Activated CD8-positive, alpha-beta memory T cell treated with anti-CD3 and anti-CD28 coated beads for 4 hours (primary cell): ENCODE measurements around the gene PARD6G.
A peak's percentile ranks its signal among the peaks of the same experiment; 100 is the strongest.

Experiments used
- DNase-seq, 2 donors: peaks; one replicate each; pipeline ENCODE4 v3.0.0-alpha.2; 2020; ENCODE audit warnings: low read depth in 2 of 2

The PARD6G gene

DNA sequence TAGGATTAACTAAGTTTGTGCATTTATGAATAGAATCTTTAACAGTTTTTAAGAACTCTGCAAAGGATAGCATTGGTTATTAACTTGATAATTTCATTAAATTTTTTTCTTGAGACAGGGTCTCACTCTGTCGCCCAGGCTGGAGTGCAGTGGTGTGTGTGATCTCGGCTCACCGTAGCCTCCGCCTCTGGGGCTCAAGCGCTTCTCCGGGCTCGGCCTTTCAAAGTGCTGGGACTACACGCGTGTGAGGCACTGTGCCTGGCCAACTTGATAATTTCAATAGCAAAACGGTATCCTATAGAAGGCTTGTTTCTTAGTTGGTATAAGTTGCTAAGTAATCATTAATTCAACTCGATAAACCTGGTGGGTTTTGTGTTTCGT is 100.3 kb downstream of the PARD6G start:
- DNase-seq, result no peak

DNA sequence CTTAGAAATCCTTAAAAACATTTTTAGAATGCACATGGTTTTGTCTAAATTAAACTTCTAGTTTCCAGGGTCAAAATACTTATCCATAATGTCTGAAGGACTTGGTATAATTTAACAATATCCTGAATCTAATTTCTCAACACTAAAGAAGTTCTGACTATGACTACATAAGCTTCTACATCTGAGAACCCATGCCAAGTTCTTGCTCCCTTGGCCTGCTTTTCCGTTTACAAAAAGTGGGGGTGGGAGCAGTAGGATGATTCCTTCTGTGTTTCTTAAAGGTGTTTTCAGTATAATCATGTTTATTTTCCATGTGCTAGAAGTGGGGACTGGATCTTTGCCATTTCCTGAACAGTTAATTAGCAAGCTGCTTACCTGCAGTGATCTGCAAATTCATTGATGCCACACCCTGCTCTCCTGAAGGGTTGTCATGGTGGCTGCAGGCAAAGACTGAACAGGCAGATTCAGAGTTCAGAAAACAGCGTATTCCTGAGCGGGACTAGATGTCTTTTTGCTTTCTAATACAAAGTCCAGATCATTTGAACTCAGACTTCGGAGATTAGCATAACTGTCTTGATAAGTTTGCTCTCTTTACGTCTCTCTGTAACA is 102.0 kb downstream of the PARD6G start:
- no peak for DNase-seq

GRCh38 chr18:80143881-80144280 is 103.4 kb downstream of the PARD6G start:
- DNase-seq, result no peak

- no peak for DNase-seq
Measured at GRCh38 chr18:80140455-80140985, 106.8 kb downstream of the PARD6G start.

- DNase-seq, result no peak
Measured at GRCh38 chr18:80137976-80138375, 109.3 kb downstream of the PARD6G start.

DNA sequence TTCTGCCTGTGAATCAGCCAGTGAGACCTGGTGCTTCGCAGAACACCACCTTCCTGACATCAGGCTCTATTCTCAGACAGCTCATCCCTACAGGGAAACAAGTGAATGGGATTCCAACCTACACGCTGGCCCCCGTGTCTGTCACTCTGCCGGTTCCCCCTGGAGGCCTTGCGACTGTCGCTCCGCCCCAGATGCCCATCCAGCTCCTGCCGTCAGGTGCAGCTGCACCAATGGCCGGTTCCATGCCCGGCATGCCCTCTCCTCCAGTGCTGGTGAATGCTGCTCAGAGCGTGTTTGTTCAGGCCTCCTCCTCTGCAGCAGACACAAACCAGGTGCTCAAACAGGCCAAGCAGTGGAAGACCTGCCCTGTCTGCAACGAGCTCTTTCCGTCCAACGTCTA is 110.2 kb downstream of the PARD6G start:
- DNase-seq, result no peak

DNA sequence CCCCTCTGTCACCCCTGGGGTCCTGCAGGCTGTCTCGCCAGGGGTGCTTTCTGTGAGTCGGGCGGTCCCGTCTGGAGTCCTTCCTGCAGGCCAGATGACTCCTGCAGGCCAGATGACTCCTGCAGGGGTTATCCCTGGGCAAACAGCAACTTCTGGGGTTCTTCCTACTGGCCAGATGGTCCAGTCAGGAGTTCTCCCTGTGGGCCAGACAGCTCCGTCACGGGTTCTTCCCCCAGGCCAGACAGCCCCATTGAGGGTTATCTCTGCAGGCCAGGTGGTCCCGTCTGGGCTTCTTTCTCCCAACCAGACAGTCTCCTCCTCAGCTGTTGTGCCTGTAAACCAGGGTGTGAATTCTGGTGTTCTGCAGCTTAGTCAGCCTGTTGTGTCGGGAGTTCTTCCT is 110.6 kb downstream of the PARD6G start:
- no peak for DNase-seq

DNA sequence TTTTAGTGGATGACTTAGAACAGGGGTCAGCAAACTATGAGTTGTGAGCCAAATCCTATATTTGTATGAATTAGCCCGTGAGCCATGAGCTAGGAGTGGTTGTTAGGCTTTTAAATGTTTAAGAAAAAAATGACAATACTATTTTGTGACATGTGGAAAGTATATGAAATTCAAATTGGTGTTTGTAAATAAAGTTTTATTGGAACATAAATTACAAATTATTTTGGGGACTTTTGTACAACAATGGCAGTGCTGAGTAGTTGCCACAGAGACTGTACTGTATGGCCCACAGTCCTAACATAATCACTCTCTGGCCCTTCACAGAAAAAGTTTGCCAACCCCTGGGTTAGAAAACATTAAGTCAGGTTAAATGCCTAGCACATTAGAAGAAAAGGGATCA is 112.2 kb downstream of the PARD6G start:
- no peak for DNase-seq

DNA sequence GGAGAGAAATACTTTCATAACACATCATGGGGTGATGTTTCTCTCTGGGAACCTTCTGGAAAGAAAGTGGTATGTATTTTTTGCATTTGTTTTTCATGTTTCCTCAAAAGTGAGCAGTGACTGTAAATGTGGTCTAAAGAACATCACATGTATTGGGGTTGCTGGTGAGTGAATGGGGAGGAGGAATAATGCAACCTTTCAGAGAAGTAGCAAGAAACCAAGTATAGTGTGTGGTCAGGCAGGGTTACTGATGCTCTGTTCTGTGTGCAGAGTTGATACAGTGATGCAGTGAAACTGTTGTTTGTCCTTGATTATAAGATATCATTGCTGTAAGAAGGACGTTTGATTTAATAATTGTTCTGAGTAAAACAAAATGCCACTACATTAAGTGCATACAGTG is 114.2 kb downstream of the PARD6G start:
- DNase-seq, result no peak

- DNase-seq, result no peak
Measured at GRCh38 chr18:80132180-80132812, 115.0 kb downstream of the PARD6G start.

DNA sequence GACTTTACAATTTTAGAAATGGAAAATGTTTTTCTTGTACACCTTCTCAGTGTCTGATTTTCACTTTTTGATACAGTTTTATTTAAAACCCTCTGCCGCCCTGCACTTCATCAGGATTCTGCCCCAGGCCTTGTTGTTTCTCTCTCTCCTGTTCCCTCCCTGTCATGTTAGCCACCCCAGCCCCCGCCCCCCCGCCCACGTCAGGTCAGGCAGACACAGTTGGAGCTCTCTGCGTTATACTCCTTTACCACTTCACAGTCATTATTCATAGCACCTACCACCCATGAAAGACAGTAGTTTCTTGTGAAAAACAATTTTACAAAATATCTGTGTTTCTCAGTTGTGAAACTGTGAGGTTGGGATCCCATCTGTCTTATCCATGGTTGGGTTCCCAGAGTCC is 116.8 kb downstream of the PARD6G start:
- no peak for DNase-seq

- DNase-seq, result no peak
Measured at GRCh38 chr18:80129672-80130367, 117.5 kb downstream of the PARD6G start.

DNA sequence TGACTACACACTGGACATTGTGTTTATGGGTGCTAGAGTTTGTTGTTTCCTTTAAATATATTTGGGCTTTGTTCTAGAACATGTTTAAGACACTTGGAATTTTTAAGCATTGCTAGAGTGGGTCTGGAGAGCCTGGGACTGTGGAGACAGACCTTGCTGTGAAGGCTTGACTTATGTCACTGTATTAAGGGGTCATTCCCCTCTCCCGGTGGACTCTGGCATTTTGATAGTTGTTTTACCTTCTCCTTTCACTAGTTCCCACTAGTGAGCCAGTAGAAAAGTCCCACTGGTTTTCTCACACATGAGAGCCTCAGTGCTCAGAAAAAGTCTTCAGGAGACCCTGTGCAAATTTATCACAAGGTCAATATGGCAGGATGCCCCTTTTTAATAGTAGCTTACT is 119.7 kb downstream of the PARD6G start:
- DNase-seq, result no peak

DNA sequence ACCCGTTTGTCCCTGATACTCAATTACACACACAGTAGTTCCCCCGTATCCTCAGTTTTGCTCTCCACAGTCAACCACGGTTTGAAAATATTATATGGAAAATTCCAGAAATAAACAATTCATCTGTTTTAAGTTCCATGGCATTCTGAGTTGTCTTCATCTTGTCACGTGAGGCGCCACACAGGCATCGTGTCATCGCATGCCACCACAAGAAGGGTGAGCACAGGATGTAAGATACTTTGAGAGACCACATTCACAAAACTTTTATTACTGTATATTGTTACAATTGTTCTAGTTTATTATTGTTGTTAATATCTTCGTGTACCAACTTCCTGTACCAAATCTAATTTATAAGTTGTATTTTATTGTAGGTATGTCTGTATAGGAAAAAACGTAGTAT is 120.5 kb downstream of the PARD6G start:
- DNase-seq, result no peak

- no peak for DNase-seq
Measured at GRCh38 chr18:80124131-80124530, 123.2 kb downstream of the PARD6G start.

DNA sequence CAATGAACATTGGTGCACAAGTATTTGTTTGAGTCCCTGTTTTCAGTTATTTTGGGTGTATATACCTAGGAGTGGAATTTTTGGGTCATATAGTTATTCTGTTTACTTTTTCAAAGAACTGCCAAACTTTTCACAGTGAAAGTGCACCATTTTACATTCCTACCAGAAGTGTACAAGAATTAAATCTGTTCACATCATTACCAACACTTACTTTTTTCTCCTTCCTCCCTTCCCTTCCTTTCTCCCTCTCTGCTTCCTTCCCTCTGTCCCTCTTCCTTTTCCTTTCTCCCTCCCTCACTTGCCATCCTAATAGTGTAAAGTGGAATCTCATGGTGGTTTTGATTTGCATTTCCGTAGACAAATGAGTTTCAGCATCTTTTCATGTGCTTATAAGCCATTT is 126.4 kb downstream of the PARD6G start:
- no peak for DNase-seq

- DNase-seq, result no peak
Measured at GRCh38 chr18:80119111-80119510, 128.2 kb downstream of the PARD6G start.

DNA sequence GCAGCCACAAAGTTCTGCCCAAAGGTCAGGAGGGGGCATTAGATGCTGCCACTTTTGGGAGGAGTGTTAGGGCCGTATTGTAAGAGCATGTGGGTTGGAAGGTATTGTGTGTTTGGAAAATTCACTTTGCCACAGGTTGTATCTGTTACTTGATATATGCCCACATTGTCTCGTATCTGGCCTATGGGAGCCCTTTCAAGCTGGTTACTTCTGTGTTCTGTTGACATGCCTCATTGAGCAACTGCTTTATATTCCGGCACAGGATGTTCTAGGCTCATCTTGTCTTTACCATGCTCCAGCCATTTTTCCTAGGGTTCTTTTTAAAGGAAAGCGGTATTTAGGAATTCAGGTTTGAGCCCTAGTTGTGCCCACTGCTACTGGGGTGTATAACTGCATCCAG is 132.3 kb downstream of the PARD6G start:
- no peak for DNase-seq

DNA sequence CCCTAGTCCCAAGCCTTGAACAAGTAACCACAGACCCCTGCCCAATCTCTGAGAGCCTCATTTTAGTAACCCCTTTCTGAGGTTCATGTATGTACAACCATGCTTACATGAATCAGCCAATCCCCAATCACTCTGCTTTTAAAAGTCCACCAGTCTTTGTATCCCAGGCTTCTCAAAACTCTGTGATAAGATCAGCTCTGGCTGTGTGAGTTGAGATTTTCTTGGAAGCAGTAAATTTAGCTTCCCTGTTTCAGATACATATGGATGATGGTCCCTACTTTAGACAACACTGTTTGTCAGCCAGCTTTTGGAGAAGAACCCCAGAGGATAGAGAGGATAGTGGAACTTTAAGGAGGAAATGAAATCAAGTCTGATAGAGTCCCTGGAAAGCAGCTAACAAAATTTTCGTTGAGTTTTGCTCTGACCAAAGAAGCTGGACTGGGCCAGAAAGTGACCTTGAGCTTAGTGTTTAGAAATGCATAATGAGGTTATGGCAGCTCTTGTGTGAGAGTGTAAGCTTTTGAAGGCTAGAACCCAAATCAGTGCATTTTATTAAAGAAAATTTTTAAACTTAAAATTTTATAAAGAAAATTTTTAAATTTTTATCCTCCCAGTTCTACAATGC is 134.6 kb downstream of the PARD6G start:
- no peak for DNase-seq

- no peak for DNase-seq
Measured at GRCh38 chr18:80109676-80110078, 137.6 kb downstream of the PARD6G start.

GRCh38 chr18:80108739-80109675 is 138.3 kb downstream of the PARD6G start, which contains the start of gene ADNP2:
ADNP2 (plus strand) TSS chr18:80109262; CDS start chr18:80117543, 8,281 bp downstream.
- DNase-seq, result peak; percentile 64 to 73
